Ascending aorta (tissue), 2 donors: ENCODE results near the gene RAP2B. TPM values are rescaled to one million over a fixed set of nuclear protein-coding genes. Genes with fewer than 3 reads are reported as not detected.
A peak's percentile ranks its signal among the peaks of the same experiment; 100 is the strongest.

ENCODE experiments used
- DNase-seq, 2 donors: peaks; one replicate each; pipeline ENCODE4 v3.0.0-alpha.2; 2019; ENCODE audit warnings: low spot score in 2 of 2
- H3K27ac ChIP-seq, 2 donors: fragments of 200-600 bp; sonication (generic); one replicate each; pipeline ENCODE4 v1.5.1; 2016 to 2017; ENCODE audit warnings: mild to moderate bottlenecking in 1 of 2
- H3K27me3 ChIP-seq: fragments of 200-600 bp; sonication (generic); one replicate; pipeline ENCODE4 v1.5.1; 2017
- H3K36me3 ChIP-seq, 2 donors: fragments of 200-600 bp; sonication (generic); one replicate each; pipeline ENCODE4 v1.5.1; 2016
- H3K4me1 ChIP-seq, 2 donors: fragments of 200-600 bp; sonication (generic); one replicate each; pipeline ENCODE4 v1.5.1; 2016 to 2017; ENCODE audit warnings: mild to moderate bottlenecking in 1 of 2
- H3K4me3 ChIP-seq, 2 donors: fragments of 200-600 bp; sonication (generic); one replicate each; pipeline ENCODE4 v1.5.1; 2016 to 2017; ENCODE audit warnings: mild to moderate bottlenecking in 1 of 2
- H3K9me3 ChIP-seq, 2 donors: fragments of 200-600 bp; sonication (generic); one replicate each; pipeline ENCODE4 v1.5.1; 2016
- intact Hi-C: fragments of 100-400 bp; cut with DNase I; formaldehyde crosslinking; loops from one replicate; pipeline ENCODE4 v1.15.1; 2023
- total RNA-seq: library from RNA; depleted of rRNA; stranded (reverse); fragments of >200 nt; gene quantifications from one replicate; pipeline ENCODE4 v1.1.0, GENCODE V29; 2016
- TF ChIP-seq, protein P1 (sequence below), 3 experiments: fragments of 200-600 bp in 2 of 3; fragments of 450-650 bp in 1 of 3; sonication (generic) in 2 of 3; IDR thresholded peaks; one replicate each; pipeline ENCODE4 v1.5.1; 2016 to 2019; ENCODE audit warnings: antibody characterized with exemption in 3 of 3, mild to moderate bottlenecking in 1 of 3, moderate library complexity in 1 of 3

Gene RAP2B
- total RNA-seq, 1 donor from 2014 or later: 1.6 TPM

DNA sequence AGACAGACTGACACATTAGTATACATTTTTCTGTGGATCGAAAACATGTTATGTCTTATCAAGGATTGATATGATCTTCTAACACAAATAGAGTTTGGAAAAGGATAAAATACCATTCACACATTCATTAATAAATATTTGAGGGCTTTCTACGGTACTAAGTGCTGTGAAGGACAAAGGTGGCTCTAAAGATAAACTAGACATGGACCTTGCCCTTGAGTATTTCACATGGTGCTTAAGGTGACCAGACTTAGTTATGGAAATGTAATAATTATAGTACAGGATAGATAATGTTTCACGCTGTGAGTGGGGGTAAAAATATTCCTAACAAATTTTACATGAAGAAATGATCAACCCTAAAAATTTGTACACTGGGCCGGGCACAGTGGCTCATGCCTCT is 3.8 kb upstream of the RAP2B start:
- intact Hi-C loops: no loop called here
- no peak for DNase-seq
- H3K27me3 ChIP-seq: no peaks in the 10 kb centered on the region
- no peaks in the 10 kb centered on the region for H3K9me3 ChIP-seq
- H3K36me3 ChIP-seq: no peaks in the 10 kb centered on the region
- H3K27ac ChIP-seq: no peak overlapping the region
- no peak overlapping the region for H3K4me3 ChIP-seq
- no peaks in the 10 kb centered on the region for H3K4me1 ChIP-seq
- TF ChIP-seq, protein P1, sequence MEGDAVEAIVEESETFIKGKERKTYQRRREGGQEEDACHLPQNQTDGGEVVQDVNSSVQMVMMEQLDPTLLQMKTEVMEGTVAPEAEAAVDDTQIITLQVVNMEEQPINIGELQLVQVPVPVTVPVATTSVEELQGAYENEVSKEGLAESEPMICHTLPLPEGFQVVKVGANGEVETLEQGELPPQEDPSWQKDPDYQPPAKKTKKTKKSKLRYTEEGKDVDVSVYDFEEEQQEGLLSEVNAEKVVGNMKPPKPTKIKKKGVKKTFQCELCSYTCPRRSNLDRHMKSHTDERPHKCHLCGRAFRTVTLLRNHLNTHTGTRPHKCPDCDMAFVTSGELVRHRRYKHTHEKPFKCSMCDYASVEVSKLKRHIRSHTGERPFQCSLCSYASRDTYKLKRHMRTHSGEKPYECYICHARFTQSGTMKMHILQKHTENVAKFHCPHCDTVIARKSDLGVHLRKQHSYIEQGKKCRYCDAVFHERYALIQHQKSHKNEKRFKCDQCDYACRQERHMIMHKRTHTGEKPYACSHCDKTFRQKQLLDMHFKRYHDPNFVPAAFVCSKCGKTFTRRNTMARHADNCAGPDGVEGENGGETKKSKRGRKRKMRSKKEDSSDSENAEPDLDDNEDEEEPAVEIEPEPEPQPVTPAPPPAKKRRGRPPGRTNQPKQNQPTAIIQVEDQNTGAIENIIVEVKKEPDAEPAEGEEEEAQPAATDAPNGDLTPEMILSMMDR (IDR thresholded peaks at IDR 0.05): no peak

DNA sequence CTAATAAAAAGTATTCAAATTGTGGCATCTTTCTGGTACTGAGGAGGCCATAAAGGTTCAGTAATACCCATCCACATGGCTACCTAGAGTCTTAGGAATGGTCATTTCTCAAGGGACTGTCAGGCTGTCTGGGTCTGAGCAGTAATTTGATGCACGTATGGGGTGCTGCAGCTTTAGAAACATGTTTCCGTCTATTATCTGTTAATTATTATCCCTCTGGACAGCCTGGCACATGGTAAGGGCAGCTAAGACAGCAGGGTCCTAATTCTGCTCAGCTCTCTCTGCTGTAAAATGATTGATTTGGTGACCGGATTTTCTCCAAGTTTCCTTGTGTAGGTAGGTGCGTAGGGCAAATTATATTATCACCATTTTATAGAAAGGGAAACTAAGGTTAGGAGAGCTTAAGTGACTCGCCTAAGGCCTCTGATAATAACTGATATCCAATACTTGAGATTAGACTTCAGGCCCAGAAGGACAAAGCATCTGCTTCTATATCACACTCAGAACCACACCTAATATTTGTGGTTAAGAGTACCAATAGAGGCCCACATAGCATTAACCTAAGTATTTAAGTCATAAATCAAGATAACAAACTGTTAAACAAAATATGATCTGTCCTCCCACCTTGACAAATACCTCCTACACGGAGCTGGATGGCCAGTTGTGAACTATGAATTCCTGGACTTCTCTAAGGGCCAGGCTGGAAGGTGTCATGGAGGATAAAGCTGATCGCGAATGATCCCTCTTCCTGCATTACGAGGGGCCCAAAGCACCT is 2.9 kb upstream of the RAP2B start:
- no peaks in the 10 kb centered on the region for H3K36me3 ChIP-seq
- peaks cover 0 to 2% of the 10 kb centered on the region in 2 donors for H3K4me1 ChIP-seq
- peak overlapping the region in 1 of 2 donors; percentile 92 for H3K27ac ChIP-seq
- H3K27me3 ChIP-seq: no peaks in the 10 kb centered on the region
- H3K4me3 ChIP-seq: no peak overlapping the region
- DNase-seq: no peak
- TF ChIP-seq, protein P1 (IDR thresholded peaks at IDR 0.05): no peak
- no peaks in the 10 kb centered on the region for H3K9me3 ChIP-seq
- intact Hi-C loops: no loop called here

DNA sequence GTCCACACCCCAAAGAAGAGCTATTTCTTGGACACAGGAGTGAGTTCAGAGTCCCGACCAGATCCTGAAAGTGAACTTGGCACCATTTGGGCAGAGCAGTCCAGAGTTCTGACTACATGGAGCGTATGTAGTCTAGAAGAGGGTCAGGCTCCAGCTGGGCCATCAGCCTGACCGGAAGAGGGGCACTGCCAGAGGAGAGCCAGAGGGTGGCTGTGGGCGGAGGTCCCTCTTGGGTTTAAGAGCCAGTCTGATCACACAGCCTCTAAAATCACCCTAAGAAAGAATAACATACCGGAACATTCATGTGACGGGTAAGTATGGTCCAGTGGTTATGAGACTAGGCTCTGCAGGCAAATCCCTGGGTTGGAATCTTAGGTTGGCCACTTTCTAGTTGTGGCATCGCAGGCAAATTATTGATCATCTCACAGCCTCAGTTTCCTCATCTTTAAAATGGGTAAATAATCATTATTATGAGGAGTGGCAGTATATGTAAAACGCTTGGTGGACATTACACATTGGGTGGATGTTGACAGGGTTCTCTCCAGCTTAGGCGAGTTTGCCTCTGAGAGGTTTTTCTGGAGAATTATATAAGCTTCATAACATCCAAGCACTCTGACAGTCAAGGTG is 2.1 kb upstream of the RAP2B start:
- Histone ChIP-seq H3K4me3 (peak overlapping the region; percentile 77 to 78), H3K36me3 (no peaks in the 10 kb centered on the region), H3K27me3 (no peaks in the 10 kb centered on the region), H3K9me3 (no peaks in the 10 kb centered on the region), H3K4me1 (peaks cover 0 to 6% of the 10 kb centered on the region in 2 donors), H3K27ac (peak overlapping the region; percentile 92)
- DNase-seq: no peak
- intact Hi-C loops: loop anchor here (5.0 to 10.0 kb wide), 3 partner anchors 127 to 1162 kb away; partner anchors contain the start of genes ARHGEF26 and DHX36
- TF ChIP-seq, protein P1 (IDR thresholded peaks at IDR 0.05): no peak

DNA sequence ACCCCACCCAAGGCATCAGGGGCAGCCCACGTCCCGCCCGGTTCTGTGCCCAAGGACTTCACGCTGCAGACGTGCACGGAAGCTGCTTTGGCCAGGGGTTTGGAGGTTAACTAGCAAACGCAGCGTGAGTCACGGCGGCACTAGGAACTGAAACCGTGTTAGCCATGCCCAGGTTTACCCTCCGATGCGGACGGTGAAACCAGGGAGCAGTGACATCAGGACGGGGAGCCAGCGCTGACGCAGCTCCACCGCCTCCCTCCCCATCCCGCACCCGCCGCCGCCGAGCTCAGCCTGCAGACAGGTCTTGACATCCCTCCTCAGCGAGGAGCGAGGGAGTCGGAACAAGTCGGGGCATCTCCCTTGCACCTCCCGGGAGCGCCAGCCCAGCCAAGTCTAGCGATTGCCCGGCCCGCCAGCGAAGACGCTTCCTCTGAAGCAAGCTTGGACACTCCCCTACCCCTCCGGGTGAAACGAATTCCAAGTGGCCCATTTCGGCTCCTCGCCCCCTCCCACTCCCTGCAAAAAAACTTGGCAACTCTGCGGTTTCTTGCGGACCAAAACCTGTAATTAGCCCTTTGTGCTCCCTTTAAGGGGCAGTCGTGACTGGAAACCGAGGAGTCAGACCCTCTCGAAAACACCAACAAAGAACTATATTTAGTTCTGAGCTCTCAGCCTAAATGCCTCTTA is 1.4 kb upstream of the RAP2B start:
- intact Hi-C loops: loop anchor here (5.0 to 10.0 kb wide), 3 partner anchors 127 to 1162 kb away; partner anchors contain the start of genes ARHGEF26 and DHX36
- peak; percentile 66 to 91 for DNase-seq
- Histone ChIP-seq H3K36me3 (no peaks in the 10 kb centered on the region), H3K27ac (peak overlapping the region; percentile 92), H3K4me1 (peaks cover 0 to 10% of the 10 kb centered on the region in 2 donors), H3K9me3 (no peaks in the 10 kb centered on the region), H3K27me3 (no peaks in the 10 kb centered on the region), H3K4me3 (peak overlapping the region; percentile 77 to 78)
- TF ChIP-seq, protein P1 (IDR thresholded peaks at IDR 0.05): no peak

DNA sequence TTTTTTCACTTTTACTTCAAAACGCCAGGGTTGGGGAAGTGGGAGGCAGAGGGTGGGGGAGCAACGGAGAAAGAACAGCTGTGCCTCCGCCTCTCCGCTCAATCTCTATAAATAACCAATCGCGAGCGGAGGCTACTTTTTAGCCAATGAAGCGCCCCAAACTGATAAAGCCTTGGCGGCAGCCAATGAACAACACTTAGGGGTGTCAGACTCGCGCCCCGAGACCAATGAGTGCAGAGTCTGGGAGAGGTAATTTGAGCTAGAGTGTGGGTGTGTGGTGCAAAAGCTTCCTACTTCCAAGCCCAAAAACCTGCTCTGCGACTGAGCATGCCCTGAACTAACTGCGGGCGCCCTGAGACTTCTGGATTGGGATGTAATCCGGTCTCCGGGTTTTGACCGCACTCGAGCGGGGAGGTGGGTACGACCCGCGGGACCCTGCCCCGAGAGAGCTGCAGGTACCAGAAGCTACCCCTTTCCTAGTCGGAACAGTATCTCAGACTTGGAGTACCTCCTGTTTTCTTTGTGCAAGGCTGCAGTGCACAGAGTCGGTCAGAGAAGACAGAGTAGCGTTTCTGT is 800 bp upstream of the RAP2B start:
- peak; percentile 95 to 98 for DNase-seq
- peak overlapping the region; percentile 92 for H3K27ac ChIP-seq
- H3K4me3 ChIP-seq: peak overlapping the region; percentile 77 to 78
- intact Hi-C loops: loop anchor here (5.0 to 10.0 kb wide), 3 partner anchors 126 to 1161 kb away; partner anchors contain the start of genes ARHGEF26 and DHX36
- no peaks in the 10 kb centered on the region for H3K27me3 ChIP-seq
- H3K9me3 ChIP-seq: no peaks in the 10 kb centered on the region
- peaks cover 0 to 16% of the 10 kb centered on the region in 2 donors for H3K4me1 ChIP-seq
- no peaks in the 10 kb centered on the region for H3K36me3 ChIP-seq
- TF ChIP-seq, protein P1 (IDR thresholded peaks at IDR 0.05): no peak
